ENCODE results near the gene SLC16A4. TPM values are rescaled to one million over a fixed set of nuclear protein-coding genes. Genes with fewer than 3 reads are reported as not detected.
A peak's percentile ranks its signal among the peaks of the same experiment; 100 is the strongest.

The SLC16A4 gene
- polyA plus RNA-seq, 1 donor, result 11.6 TPM

DNA sequence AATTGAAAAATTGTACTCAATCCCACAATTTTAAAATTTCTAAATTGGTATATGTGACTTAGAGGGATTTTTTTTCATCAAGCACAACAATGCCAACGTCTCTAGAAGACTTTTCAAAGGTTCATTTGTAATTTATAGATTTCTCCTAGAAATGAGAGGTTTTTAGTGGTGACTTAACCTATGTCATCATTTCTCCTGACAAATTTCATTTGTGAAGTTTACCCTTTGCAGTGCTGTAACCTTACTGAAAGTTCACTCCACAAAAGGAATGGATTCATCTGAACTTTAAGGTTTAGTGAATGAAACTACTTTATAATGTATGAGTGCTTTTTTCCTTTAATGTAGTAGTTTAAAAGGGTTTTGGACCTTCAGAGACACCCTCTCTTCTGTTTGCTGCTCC, 35.5 kb downstream of the SLC16A4 start:
- no peak for DNase-seq

DNA sequence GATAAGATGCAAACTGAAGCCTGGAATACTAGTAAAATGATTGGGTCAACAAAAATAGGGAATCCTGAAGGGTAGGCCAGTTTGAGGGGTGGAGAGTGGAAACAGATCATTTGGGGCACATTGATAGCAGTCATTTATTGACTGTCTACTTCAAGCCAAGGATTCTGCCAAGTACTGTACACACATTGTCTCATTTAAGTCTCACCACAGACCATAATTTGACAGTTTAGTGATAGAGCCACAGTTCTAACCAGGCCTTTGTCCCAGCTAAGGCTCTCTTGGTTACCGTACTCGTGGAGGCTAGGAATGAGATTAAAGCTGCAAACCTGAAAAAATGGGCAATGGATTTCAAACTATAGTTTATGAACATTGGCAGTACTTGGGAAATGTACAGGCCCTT, 40.5 kb downstream of the SLC16A4 start:
- DNase-seq, result no peak

DNA sequence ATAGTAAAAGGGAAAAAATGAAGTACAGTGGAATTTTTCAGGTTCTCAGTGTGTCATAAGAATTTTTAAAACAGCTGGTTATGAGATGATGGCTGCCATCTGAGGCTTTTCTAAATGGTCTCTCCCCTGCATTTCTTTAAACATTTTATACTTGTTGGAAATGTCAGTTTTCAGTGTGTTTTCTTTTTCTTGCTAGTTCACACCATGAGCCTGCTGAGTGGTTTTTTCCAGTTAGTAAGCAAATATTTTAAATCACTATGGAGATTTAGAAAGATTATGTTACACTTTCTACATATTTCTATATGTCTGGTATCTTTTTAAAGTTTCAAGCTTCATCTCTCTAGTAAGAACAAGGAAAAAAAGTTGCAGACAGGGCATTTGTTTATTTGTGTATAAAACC, 42.1 kb downstream of the SLC16A4 start:
- DNase-seq, result no peak

DNA sequence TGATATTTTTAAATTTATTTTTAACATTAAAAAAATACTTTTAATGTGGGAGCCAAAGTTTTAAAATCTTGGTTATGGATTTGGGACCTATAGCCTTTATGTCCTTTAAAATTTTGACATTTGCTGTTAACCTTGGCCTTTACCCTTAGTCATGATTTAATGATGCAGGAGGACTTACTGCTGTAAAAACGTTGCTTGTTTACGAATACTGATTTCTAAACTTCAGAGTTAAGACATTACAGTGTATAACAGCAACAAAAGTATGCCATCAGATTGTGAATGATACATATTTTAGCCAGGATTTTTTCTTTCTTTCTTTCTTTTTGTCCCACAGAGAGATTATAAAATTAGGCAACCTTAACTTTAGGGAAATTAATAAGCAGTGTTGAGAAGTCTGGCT, 42.8 kb downstream of the SLC16A4 start:
- no peak for DNase-seq

DNA sequence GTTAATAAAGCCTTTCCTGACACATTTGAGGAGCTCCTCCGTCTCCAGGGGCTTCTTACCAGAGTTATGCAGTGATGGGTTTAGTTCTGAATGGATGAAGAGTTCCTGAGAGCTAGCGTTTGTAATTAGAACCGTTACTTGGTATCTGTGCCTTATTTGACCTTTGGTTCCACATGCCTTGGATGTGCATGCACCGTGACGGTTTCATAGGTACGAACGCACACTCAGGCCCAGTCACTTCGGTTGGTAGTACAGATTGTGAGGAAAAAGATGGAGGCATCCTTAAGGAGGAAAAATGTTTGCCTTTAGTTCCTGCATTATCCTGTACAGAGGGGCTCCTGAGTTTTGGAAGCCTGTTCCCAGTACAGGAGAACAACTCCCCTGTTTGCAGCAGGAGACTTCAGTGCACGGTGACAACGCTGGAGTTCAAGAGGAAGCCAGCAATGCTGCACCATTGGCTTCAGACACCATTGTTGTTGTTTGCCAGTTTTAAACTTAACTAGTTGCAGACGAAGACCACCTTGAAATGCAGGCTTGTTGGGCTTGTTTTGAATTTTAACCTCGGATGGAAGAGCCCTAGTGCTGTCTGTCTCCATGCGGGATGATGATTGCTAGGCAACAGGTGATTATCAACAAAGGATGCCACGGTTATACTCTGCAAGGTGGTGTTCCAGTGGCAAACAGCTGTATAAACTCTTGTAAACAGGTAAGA, 43.5 kb downstream of the SLC16A4 start:
- DNase-seq, result no peak

DNA sequence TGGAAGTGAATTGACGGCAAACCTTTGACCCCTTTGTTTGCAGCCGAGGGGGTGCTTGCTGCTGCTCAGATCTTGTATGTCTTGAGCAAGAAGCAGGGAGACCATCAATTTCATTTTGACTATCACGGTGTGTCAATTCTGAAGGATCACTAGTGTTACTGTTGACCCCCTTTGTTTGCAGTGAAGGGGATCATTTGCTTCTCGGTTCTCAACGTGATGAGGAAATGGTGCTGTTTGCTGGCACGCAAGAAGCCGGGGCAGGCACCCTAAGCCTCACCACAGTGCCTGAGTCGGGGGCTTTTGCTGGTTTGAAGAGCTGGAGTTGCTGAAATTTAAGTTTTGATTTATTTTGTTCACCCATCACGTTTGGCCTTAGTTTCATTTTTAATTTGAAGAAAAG, 44.1 kb downstream of the SLC16A4 start:
- DNase-seq, result no peak

DNA sequence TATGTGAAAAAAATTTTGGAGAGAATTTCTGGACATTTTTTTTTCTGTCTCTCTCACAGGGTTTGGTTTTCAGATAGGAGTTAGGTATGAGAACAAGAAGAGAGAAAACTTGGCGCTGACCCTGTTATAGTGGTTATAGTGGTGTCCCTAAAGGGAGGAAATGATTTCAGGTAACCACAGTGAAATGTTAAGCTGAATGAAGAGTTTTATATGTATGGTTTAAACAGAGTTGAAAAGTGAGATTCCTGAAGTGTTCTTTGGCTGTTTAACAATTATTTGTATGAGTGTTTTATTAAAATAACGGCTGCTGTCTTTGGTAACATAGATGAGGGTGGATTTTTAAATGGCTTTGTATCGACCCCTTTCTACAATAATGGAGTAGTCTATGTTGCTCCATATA, 45.3 kb downstream of the SLC16A4 start:
- no peak for DNase-seq

DNA sequence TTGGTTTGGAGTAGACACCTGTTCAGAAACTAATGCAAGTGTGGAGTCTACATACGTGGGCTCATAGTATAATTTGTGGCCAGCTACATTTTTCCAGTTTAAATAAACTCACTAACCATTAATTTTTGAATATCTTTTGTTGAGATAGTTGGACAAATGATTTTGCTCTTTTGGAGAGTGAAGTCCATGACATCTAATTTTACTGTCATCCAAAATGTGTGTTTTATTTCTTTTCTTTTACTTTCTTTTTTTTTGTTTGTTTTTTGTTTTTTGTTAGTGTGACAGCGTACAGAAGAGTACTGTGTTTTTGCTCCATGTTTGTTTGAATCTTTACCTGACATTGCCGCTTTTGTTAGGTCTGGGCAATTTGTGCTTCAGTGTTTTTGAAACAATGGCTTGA, 46.7 kb downstream of the SLC16A4 start:
- no peak for DNase-seq

DNA sequence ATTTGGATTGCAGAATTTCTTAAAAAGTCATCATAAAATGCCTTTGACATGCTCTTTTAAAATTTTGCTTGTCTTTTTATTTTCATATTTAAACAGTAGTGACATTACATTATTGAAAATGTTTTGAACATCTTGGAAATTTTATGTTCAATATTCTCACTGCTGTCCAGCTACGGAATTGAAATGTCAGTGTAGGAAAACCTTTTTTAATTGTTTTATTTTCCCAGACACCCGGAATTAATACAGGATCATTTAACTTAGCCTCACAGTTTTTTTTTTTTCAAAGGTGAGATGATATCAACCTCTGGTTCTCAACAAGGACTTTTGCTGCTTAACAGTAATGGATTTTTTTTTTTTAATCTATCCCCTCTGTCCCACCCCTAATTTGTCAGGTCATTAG, 47.6 kb downstream of the SLC16A4 start:
- no peak for DNase-seq

DNA sequence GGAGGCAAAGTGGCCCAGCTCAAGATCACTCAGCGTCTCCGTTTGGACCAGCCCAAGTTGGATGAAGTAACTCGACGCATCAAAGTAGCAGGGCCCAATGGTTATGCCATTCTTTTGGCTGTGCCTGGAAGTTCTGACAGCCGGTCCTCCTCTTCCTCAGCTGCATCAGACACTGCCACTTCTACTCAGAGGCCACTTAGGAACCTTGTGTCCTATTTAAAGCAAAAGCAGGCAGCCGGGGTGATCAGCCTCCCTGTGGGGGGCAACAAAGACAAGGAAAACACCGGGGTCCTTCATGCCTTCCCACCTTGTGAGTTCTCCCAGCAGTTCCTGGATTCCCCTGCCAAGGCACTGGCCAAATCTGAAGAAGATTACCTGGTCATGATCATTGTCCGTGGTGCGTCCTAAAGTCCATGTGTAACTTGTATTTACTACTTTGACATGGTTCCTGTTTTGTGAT, 48.9 kb downstream of the SLC16A4 start:
- no peak for DNase-seq

DNA sequence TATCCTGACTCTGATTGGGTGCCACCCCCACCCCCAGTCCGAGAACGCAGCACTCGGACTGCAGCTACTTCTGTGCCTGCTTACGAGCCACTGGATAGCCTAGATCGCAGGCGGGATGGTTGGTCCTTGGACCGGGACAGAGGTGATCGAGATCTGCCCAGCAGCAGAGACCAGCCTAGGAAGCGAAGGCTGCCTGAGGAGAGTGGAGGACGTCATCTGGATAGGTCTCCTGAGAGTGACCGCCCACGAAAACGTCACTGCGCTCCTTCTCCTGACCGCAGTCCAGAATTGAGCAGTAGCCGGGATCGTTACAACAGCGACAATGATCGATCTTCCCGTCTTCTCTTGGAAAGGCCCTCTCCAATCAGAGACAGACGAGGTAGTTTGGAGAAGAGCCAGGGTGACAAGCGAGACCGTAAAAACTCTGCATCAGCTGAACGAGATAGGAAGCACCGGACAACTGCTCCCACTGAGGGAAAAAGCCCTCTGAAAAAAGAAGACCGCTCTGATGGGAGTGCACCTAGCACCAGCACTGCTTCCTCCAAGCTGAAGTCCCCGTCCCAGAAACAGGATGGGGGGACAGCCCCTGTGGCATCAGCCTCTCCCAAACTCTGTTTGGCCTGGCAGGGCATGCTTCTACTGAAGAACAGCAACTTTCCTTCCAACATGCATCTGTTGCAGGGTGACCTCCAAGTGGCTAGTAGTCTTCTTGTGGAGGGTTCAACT, 49.5 kb downstream of the SLC16A4 start:
- no peak for DNase-seq

DNA sequence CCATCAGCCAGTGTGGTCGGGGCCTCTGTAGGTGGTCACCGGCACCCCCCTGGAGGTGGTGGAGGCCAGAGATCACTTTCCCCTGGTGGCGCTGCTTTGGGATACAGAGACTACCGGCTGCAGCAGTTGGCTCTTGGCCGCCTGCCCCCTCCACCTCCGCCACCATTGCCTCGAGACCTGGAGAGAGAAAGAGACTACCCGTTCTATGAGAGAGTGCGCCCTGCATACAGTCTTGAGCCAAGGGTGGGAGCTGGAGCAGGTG, 50.7 kb downstream of the SLC16A4 start:
- DNase-seq, result no peak

DNA sequence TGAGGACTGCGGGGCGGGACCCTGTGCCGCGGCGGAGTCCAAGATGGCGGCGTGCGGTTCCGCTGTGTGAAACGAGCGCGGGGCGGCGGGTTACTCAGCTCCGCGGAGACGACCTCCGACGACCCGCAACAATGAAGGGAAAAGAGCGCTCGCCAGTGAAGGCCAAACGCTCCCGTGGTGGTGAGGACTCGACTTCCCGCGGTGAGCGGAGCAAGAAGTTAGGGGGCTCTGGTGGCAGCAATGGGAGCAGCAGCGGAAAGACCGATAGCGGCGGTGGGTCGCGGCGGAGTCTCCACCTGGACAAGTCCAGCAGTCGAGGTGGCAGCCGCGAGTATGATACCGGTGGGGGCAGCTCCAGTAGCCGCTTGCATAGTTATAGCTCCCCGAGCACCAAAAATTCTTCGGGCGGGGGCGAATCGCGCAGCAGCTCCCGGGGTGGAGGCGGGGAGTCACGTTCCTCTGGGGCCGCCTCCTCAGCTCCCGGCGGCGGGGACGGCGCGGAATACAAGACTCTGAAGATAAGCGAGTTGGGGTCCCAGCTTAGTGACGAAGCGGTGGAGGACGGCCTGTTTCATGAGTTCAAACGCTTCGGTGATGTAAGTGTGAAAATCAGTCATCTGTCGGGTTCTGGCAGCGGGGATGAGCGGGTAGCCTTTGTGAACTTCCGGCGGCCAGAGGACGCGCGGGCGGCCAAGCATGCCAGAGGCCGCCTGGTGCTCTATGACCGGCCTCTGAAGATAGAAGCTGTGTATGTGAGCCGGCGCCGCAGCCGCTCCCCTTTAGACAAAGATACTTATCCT, 51.2 kb downstream of the SLC16A4 start:
- DNase-seq, result peak; percentile 52

DNA sequence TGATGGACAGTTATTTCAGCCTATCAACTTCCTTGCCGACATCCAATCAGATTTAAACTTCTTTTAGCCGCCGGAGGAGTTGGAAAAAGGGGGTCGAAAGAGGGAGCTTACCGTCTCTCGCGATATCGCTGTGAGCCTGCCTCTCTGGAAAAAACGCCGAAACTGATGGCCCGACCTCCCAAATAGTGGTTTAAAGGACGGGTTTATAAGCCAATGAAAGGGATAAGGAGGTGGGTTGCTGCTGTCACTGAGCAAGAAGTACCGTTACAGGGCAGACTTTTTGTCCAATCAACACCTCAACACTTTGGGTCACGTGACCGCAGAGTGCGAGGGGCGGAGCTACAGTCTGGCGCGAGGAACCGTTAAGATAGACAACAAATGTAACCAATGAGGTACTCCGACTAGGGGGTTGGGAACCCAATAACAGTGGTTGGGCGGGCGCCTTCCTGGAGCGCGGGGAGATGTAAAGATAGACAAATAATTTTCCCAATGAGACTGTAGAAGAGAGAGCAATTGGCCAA, 51.9 kb downstream of the SLC16A4 start, which contains the start of gene RBM15:
Gene RBM15 (plus strand): TSS at position 492 of the 521 bp plus-strand sequence. CDS start 29 bp downstream, at position 521.
- peak; percentile 100 for DNase-seq

DNA sequence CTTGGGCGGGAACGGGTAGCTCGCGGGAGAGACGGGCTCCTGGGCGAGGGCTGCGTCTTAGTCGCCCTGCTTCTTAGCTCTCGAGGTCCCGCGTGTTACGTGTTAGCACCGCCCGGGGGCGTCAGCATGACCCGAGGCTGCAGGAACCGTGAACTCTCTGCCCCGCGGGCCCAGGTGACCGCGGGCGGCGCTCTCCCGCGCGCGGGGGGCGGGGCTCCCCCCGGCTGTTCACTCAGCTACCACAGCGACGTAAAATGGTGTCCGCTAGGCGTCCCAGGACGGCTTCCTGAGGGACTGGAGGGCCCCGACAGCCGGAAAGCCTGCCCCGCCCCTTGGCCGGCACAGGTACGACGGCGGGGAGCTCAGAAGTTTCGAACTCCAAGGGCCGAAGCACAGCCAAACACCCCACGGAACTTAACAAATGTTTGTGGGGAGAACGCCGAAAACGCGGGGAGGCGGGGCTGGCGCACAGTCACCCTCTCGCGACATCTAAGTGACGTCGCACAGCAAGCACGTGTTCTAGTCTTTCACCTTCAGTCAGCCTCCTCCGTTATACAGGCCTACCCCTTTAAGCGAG, 52.4 kb downstream of the SLC16A4 start:
- peak; percentile 93 for DNase-seq

DNA sequence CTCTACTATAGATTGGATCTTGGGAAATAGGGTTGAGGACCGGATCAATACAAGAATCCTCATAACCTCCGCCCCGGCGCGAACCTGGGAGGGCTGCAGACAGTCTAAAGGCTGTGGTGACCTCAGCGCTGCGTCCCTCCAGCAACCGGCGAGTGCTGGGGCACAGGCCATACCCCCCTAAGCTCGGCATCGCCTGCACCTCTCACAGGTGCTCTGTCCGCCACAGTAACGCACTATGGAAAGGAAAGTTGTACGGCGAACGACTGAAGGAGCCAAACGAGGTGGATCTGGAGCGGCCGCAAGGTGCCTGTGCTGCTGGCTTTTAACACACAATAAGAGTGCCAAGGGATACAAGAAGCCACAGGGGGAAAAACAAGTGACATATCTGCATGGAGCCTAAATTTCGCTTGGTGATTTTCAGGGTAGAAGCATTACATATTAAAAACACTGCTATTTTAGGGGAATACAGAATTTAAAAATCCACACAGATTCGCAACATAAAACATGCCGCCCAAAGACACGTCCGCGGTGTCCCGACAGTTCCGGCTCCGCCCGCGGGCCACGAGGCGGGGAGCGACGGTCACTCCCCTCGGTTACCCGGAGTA, 53.0 kb downstream of the SLC16A4 start:
- peak; percentile 49 for DNase-seq

DNA sequence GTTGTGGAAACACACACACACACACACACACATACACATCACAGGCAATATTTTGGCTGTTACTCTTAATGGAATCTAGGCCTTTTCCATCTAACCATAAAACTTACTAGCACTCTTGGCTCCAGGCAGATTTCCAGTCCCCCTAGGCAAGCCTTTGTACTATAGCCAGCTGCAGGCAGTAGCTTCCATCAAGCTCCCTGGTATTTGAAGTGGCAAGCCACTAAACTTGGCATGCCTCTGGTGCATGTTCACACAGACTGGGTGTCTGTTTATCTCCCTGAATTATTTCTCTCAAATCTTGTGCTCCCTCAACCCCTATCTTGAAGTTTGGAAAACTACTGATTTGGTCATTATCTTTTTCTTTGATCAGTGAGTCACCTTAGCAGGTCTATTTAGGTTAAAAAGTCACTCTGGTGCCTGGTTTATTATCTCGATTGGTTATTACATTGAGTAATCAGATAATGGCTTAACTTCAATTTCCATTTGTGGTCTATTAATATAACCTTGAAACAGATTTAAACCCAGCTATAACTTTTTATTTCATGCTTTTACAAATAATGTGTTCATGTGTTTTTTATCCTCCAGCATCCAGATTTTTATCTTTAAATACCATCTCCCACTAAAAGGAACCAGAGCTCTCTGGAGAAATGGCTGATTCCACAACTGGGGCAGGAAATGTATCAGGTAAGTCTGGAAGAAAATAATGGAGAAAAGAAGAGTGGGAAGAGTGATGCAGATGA, 54.4 kb downstream of the SLC16A4 start:
- DNase-seq, result no peak

DNA sequence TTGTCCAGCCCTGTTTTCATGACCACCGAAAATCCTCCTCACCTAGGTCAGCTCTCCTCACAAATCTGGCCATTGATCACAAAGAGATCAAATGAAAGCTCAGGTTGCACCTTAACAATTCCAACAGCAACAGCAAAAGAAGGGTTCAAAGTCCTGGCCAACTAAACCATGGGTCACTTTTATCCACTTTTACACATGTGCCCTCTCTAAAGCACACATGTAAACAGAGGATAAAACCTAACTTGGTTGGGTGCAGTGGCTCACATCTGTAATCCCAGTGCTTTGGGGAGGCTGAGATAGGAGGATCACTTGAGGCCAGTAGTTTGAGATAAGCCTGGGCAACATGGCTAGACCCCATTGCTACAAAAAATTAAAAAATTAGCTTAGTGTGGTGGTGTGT, 55.6 kb downstream of the SLC16A4 start:
- DNase-seq, result no peak

DNA sequence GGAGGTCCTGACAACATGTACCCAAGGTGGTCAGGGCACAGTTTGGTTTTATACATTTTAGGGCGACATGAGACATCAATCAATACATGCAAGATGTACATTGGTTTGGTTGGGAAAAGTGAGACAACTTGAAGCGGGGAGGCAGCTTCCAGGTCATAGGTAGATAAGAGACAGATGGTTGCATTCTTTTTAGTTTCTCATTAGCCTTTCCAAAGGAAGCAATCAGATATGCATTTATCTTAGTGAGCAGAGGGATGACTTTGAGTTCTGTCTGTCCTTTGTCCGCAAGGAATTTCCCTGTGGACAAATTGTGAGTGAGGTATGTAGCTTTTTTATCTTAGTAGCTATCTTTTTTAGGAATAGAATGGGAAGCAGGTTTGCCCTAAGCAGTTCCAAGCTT, 62.1 kb downstream of the SLC16A4 start:
- no peak for DNase-seq

DNA sequence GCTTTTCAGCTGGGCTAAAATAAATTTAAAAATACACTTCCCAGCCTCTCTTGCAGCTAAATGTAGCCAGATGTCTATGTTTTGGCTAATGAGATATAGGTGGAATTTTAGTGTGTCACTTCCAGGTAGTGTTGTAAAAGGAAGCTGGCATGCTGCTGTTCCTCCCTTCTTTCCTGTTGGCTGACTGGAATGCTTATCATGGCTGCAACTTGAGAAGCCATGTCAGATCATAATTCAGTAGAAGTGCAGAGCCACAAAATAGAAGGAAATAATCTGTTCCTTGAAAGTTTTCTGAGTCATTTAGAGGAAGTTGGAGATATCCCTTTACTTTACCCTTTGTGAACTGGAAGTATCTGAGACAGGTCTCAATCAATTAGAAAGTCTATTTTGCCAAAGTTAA, 62.6 kb downstream of the SLC16A4 start:
- DNase-seq, result no peak

DNA sequence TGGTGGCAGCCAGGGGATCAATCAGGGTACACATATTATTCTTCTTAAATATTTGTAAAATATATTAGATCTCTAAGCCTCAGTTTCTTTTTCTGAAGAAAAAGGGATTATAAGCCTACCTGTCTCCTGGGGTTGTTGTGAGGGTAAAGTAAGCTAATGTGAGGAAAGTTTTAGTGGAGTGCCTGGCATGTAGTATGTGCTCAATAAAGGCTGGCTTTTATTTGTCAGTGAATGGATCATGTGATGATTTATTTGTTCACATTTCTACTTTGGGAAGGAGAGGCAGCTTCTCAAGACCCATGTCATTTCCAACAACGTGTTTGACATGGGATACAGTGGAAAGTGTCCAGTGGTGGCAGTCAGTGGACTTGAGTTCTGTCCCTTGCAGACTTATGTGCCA, 64.0 kb downstream of the SLC16A4 start:
- DNase-seq, result no peak

DNA sequence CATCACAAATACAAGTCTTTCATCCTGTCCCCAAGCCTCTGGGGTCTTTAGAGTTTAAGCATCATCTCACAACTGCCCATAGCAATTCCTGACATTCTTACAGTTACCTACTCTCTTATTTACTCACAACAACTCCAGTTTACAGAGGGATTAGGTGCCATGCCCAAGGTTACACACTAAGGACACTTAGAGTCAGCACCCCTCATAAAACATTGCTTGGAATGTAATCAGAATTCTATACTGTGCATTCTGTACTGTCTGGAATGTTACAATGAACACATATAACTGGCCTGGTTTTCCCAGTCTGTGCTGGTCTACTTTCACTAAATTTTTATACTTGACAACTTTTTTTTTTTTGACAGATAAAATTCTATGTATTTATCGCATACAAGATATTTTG, 66.2 kb downstream of the SLC16A4 start:
- DNase-seq, result no peak

Data from hindlimb muscle (tissue), 1 donor.